Bronchial epithelial cell (primary cell): ENCODE data around the gene LYPD1. TPM values are rescaled to one million over a fixed set of nuclear protein-coding genes. Genes with fewer than 3 reads are reported as not detected.

Experiments used
- DNase-seq: peaks from one replicate; pipeline ENCODE4 v3.0.0-alpha.2; 2010; ENCODE audit warnings: low read depth
- FAIRE-seq: peaks from 2 replicates; lab custom pipeline; 2011; peaks lifted over from hg19 to GRCh38; lab: Jason Lieb, UNC
- H3K27me3 ChIP-seq: 2 replicates; pipeline ENCODE4 v1.5.1; 2011; ENCODE audit warnings: low read length; ENCODE audit not compliant: control insufficient read depth, insufficient read depth
- H3K36me3 ChIP-seq: 2 replicates; pipeline ENCODE4 v1.5.1; 2011; ENCODE audit warnings: low read length; ENCODE audit not compliant: control insufficient read depth, insufficient read depth
- H3K4me3 ChIP-seq: 2 replicates; pipeline ENCODE4 v1.5.1; 2011; ENCODE audit warnings: mild to moderate bottlenecking, low read depth, low read length, control low read depth
- total RNA-seq: library from RNA; depleted of rRNA; stranded (reverse); fragments of >200 nt; gene quantifications from 2 replicates; pipeline ENCODE4 v1.2.1, GENCODE V29; 2014
- TF ChIP-seq, protein P1 (sequence below): IDR thresholded peaks from 2 replicates; pipeline ENCODE4 v1.5.1; 2011; ENCODE audit warnings: mild to moderate bottlenecking, moderate library complexity, low read length, control low read depth, inconsistent platforms; ENCODE audit not compliant: insufficient read depth, severe bottlenecking

The LYPD1 gene
- total RNA-seq, 1 donor from 2014 or later = under 0.01 TPM

DNA sequence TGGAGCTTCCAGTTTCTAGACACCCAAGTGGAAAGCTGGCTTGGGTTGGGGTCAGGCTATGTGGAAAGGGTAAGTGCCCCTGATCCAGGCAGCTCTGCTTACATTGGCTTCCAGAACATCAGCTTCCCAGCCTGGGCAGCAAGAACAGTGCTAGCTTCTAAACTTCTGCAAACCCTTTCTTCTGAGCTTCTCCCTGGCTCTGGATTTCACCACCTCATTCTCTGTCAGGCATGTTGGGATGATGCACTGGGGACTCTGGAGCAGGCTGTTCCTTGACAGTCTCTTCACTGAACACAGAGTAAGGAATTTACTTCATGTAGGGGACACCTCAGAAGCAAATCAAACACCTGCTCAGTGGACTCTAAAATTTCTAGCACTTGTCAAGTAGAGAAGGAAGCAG is 72.8 kb downstream of the LYPD1 start:
- Histone ChIP-seq H3K27me3 (no peaks in the 10 kb centered on the region), H3K4me3 (no peak overlapping the region), H3K36me3 (no peaks in the 10 kb centered on the region)
- TF ChIP-seq, protein P1, sequence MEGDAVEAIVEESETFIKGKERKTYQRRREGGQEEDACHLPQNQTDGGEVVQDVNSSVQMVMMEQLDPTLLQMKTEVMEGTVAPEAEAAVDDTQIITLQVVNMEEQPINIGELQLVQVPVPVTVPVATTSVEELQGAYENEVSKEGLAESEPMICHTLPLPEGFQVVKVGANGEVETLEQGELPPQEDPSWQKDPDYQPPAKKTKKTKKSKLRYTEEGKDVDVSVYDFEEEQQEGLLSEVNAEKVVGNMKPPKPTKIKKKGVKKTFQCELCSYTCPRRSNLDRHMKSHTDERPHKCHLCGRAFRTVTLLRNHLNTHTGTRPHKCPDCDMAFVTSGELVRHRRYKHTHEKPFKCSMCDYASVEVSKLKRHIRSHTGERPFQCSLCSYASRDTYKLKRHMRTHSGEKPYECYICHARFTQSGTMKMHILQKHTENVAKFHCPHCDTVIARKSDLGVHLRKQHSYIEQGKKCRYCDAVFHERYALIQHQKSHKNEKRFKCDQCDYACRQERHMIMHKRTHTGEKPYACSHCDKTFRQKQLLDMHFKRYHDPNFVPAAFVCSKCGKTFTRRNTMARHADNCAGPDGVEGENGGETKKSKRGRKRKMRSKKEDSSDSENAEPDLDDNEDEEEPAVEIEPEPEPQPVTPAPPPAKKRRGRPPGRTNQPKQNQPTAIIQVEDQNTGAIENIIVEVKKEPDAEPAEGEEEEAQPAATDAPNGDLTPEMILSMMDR = no peak
- DNase-seq (no peak), FAIRE-seq (no peak)

DNA sequence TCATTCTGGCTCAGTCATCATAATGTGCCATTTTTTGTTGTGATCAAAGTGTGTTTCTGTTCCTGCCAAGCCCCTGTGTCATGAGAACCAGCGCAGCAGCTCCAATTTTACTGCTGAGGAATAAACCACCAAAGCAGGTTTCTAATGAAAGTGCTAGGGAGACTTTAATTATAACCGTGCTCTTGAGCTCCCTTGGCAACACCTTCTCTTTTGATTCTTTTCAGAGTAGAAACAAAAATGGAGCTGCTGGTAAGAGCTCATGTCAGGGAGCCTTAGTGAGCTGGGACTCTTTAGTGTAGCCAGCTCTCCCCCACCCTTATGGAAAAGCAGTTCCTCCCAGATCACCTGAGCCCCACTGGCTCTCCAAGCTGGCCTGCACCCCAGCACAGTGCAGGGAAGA is 74.3 kb downstream of the LYPD1 start:
- Histone ChIP-seq H3K27me3 (no peaks in the 10 kb centered on the region), H3K36me3 (no peaks in the 10 kb centered on the region), H3K4me3 (no peak overlapping the region)
- FAIRE-seq (no peak), DNase-seq (no peak)
- TF ChIP-seq, protein P1 = no peak

DNA sequence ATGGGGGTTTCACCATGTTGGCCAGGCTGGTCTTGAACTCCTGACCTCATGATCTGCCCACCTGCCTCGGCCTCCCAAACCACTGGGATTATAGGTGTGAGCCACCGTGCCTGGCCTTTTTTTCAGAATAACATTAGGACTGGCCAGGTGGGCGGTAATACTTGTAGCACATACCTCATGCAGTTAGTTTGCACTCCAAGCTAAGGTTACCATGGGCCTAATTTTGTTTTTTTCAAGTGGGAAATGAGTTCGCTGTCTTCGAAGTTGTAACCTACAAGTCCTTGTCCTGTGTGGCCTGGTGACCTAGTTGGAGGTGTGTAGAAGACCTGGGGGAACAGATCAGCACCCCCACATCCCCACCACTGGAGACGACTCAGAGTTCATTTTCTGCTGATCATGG is 74.8 kb downstream of the LYPD1 start:
- H3K4me3 ChIP-seq = no peak overlapping the region
- TF ChIP-seq, protein P1 = no peak
- FAIRE-seq (no peak), DNase-seq (no peak)
- no peaks in the 10 kb centered on the region for H3K27me3 ChIP-seq
- no peaks in the 10 kb centered on the region for H3K36me3 ChIP-seq
